HCT116 (cell line): ENCODE results near the gene ACOT7. TPM values are rescaled to one million over a fixed set of nuclear protein-coding genes. Genes with fewer than 3 reads are reported as not detected.

ENCODE experiments used
- ATAC-seq: fragments of 200-7000 bp; cut with Tn5 transposase; 2 replicates; pipeline ENCODE4 v1.9.1; 2020; ENCODE audit warnings: mild to moderate bottlenecking, moderate library complexity
- BruUV-seq: library from RNA; stranded (reverse); fragments of 400-500 nt; replicated peaks from 2 replicates; lab custom pipeline; 2021; lab: Mats Ljungman, UMichigan
- CTCF ChIA-PET: fragments of 300-600 bp; sonication (Branson Sonifier 250); formaldehyde crosslinking; loops from one replicate; lab custom pipeline; 2021; ENCODE audit warnings: antibody characterized with exemption; lab: Charles Lee
- POLR2A ChIA-PET: fragments of 300-600, 350-600 bp; sonication (Branson Sonifier 250); formaldehyde crosslinking; loops from one replicate; lab custom pipeline; 2021; ENCODE audit warnings: antibody characterized with exemption; lab: Charles Lee
- RAD21 ChIA-PET, 2 experiments: fragments of 300-600 bp; sonication (Branson Sonifier 250); formaldehyde crosslinking; loops; one replicate each; lab custom pipeline; 2023; ENCODE audit warnings: low total read pairs in 2 of 2; ENCODE audit not compliant: uncharacterized antibody in 2 of 2, unreplicated experiment in 2 of 2, low non-redundant PET in 1 of 2; lab: Charles Lee
- DNase-seq: peaks from one replicate; pipeline ENCODE4 v3.0.0-alpha.2; 2010; ENCODE audit warnings: low read depth, low spot score
- H2AFZ ChIP-seq: fragments of 200-600 bp; shearing (Covaris generic), sonication (generic); 2 replicates; pipeline ENCODE4 v1.6.1; 2017; ENCODE audit warnings: low read depth, mixed run types, mixed read lengths, antibody characterized with exemption, low read length; ENCODE audit not compliant: poor library complexity, severe bottlenecking
- H3K27ac ChIP-seq: 2 replicates; pipeline ENCODE4 v1.5.1; 2012; ENCODE audit warnings: low read depth, low read length
- H3K27me3 ChIP-seq: fragments of 200-600 bp; sonication (generic); 2 replicates; pipeline ENCODE4 v1.6.1; 2016; ENCODE audit warnings: mixed run types, low read length, mixed read lengths; ENCODE audit not compliant: insufficient read depth
- H3K36me3 ChIP-seq, 2 experiments: fragments of 200-500 bp in 1 of 2; fragments of 200-600 bp in 1 of 2; sonication (Bioruptor generic) in 1 of 2; sonication (generic) in 1 of 2; 2 replicates each; pipeline versions ENCODE4 v1.5.1 to v1.6.1; 2014 to 2016; ENCODE audit warnings: low read length in 2 of 2, inconsistent platforms in 1 of 2, mixed read lengths in 1 of 2, mixed run types in 1 of 2; ENCODE audit not compliant: insufficient read depth in 2 of 2, control insufficient read depth in 1 of 2
- H3K4me1 ChIP-seq, 2 experiments: fragments of 200-600 bp in 1 of 2; sonication (generic) in 1 of 2; 2 replicates each; pipeline versions ENCODE4 v1.5.1 to v1.6.1; 2012 to 2017; ENCODE audit warnings: low read length in 2 of 2, inconsistent platforms in 1 of 2, mild to moderate bottlenecking in 1 of 2, mixed read lengths in 1 of 2, mixed run types in 1 of 2, moderate library complexity in 1 of 2; ENCODE audit not compliant: insufficient read depth in 2 of 2, control insufficient read depth in 1 of 2
- H3K4me2 ChIP-seq: fragments of 200-600 bp; sonication (generic); 2 replicates; pipeline ENCODE4 v1.6.1; 2017; ENCODE audit warnings: mixed run types, low read length, mixed read lengths
- H3K4me3 ChIP-seq, 2 experiments: fragments of 200-600 bp in 1 of 2; sonication (generic) in 1 of 2; replicated peaks in 1 of 2; 2 replicates each; pipeline ENCODE4 v1.5.1; 2011 to 2016; ENCODE audit warnings: low read length in 2 of 2, control low read depth in 1 of 2, low read depth in 1 of 2, mild to moderate bottlenecking in 1 of 2, mixed read lengths in 1 of 2, mixed run types in 1 of 2
- H3K79me2 ChIP-seq: fragments of 200-600 bp; sonication (generic); 2 replicates; pipeline ENCODE4 v1.6.1; 2017; ENCODE audit warnings: mild to moderate bottlenecking, mixed run types, low read length, moderate library complexity, mixed read lengths; ENCODE audit not compliant: insufficient read depth
- H3K9ac ChIP-seq: fragments of 200-600 bp; sonication (generic); 2 replicates; pipeline ENCODE4 v1.6.1; 2016; ENCODE audit warnings: low read length, mixed read lengths
- H3K9me2 ChIP-seq: fragments of 200-600 bp; sonication (generic), shearing (Covaris generic); 2 replicates; pipeline ENCODE4 v1.6.1; 2017; ENCODE audit warnings: mixed run types, mild to moderate bottlenecking, moderate library complexity; ENCODE audit not compliant: insufficient read depth
- H3K9me3 ChIP-seq, 2 experiments: fragments of 200-500 bp in 1 of 2; fragments of 200-600 bp in 1 of 2; sonication (Bioruptor generic) in 1 of 2; sonication (generic) in 1 of 2; 2 replicates each; pipeline ENCODE4 v1.6.1; 2014 to 2017; ENCODE audit warnings: low read length in 2 of 2, mixed read lengths in 2 of 2, inconsistent platforms in 1 of 2, low read depth in 1 of 2, mild to moderate bottlenecking in 1 of 2, mixed run types in 1 of 2, moderate library complexity in 1 of 2; ENCODE audit not compliant: control insufficient read depth in 1 of 2, insufficient read depth in 1 of 2
- H4K20me1 ChIP-seq: fragments of 200-600 bp; sonication (generic), shearing (Covaris generic); 2 replicates; pipeline ENCODE4 v1.6.1; 2017; ENCODE audit warnings: mixed run types, mild to moderate bottlenecking, moderate library complexity; ENCODE audit not compliant: insufficient read depth
- ATF3 ChIP-seq: IDR thresholded peaks from 2 replicates; pipeline ENCODE4 v1.6.1; 2012
- CTCF ChIP-seq, 3 experiments: fragments of 200-600 bp in 1 of 3; sonication (generic) in 1 of 3; IDR thresholded peaks in 2 of 3; conservative IDR thresholded peaks in 1 of 3; 2 replicates each; pipeline ENCODE4 v1.5.1; 2012 to 2017; ENCODE audit warnings: low read depth in 2 of 3, low read length in 2 of 3, antibody characterized with exemption in 1 of 3, borderline replicate concordance in 1 of 3, control low read depth in 1 of 3, mild to moderate bottlenecking in 1 of 3, mixed read lengths in 1 of 3, mixed run types in 1 of 3, moderate library complexity in 1 of 3; ENCODE audit not compliant: insufficient read depth in 1 of 3
- EGR1 ChIP-seq: IDR thresholded peaks from 2 replicates; pipeline ENCODE4 v1.6.1; 2012; ENCODE audit warnings: low read depth
- EZH2phosphoT487 ChIP-seq: fragments of 200-600 bp; IDR thresholded peaks from 2 replicates; pipeline ENCODE4 v1.6.1; 2018; ENCODE audit warnings: antibody characterized with exemption, borderline replicate concordance
- FOSL1 ChIP-seq: IDR thresholded peaks from 2 replicates; pipeline ENCODE4 v1.6.1; 2012; ENCODE audit warnings: low read depth
- JUND ChIP-seq: IDR thresholded peaks from 2 replicates; pipeline ENCODE4 v1.6.1; 2012
- MAX ChIP-seq: IDR thresholded peaks from 2 replicates; pipeline ENCODE4 v1.6.1; 2012
- POLR2A ChIP-seq: IDR thresholded peaks from 2 replicates; pipeline ENCODE4 v1.7.0; 2011; ENCODE audit warnings: borderline replicate concordance; ENCODE audit not compliant: insufficient read depth, insufficient read length; ENCODE audit errors: extremely low read depth
- RAD21 ChIP-seq: IDR thresholded peaks from 2 replicates; pipeline ENCODE4 v1.6.1; 2012; ENCODE audit warnings: low read depth, mild to moderate bottlenecking
- SP1 ChIP-seq: IDR thresholded peaks from 2 replicates; pipeline ENCODE4 v1.6.1; 2012; ENCODE audit warnings: low read depth
- TCF7L2 ChIP-seq: IDR thresholded peaks from 2 replicates; pipeline ENCODE4 v1.7.0; 2011; ENCODE audit warnings: borderline replicate concordance, inconsistent platforms; ENCODE audit not compliant: insufficient read depth, insufficient read length; ENCODE audit errors: extremely low read depth
- ZBTB33 ChIP-seq: IDR thresholded peaks from 2 replicates; pipeline ENCODE4 v1.6.1; 2011; ENCODE audit warnings: mild to moderate bottlenecking, low read length, moderate library complexity; ENCODE audit not compliant: insufficient replicate concordance; ENCODE audit errors: extremely low read depth
- ZFX ChIP-seq: fragments of 450-650 bp; IDR thresholded peaks from 2 replicates; pipeline ENCODE4 v1.6.1; 2017
- intact Hi-C: fragments of 100-400 bp; cut with micrococcal nuclease; formaldehyde crosslinking; loops from 2 replicates; pipeline ENCODE4 v1.10.0; 2022
- total RNA-seq: library from RNA; stranded (reverse); gene quantifications from one replicate; pipeline ENCODE4 v1.2.1, GENCODE V29; 2021; ENCODE audit not compliant: unreplicated experiment

The ACOT7 gene
- total RNA-seq, 1 experiment from 2014 or later: 162 TPM

GRCh38 chr1:6352138-6352563 is 41.4 kb downstream of the ACOT7 start:
- no peaks in the 10 kb centered on the region for H3K9me2 ChIP-seq
- H3K27ac ChIP-seq: no peak overlapping the region; the same call in 1 of the 2 replicates
- peak overlapping the region; percentile 69; the same call in 1 of the 2 replicates for H3K4me2 ChIP-seq
- H3K79me2 ChIP-seq: peaks cover 61% of the 10 kb centered on the region
- no peaks in the 10 kb centered on the region for H3K27me3 ChIP-seq
- H4K20me1 ChIP-seq: no peaks in the 10 kb centered on the region
- no peak for DNase-seq
- TF ChIP-seq MAX (no peak), TCF7L2 (no peak), ZBTB33 (no peak), CTCF (IDR thresholded peaks at IDR 0.05 in 2 of 3, conservative IDR thresholded peaks at IDR 0.05 in 1 of 3; ENCODE audit: borderline replicate concordance in 1 of 3, insufficient read depth in 1 of 3, low read depth in 2 of 3, low read length in 2 of 3) (no peak), JUND (no peak), FOSL1 (no peak), ATF3 (no peak), EZH2phosphoT487 (no peak), EGR1 (no peak), RAD21 (no peak), ZFX (no peak), SP1 (no peak), POLR2A (no peak)
- ChIA-PET RAD21 (no interaction called here), POLR2A (no interaction called here), CTCF (no interaction called here)
- intact Hi-C loops: no loop called here
- peaks cover 35 to 55% of the 10 kb centered on the region in 2 experiments for H3K4me1 ChIP-seq
- no peak overlapping the region for H3K4me3 ChIP-seq
- H3K9ac ChIP-seq: no peak overlapping the region
- no peaks in the 10 kb centered on the region for H3K9me3 ChIP-seq
- no TSS peak for BruUV-seq
- no peak overlapping the region for H2AFZ ChIP-seq
- ATAC-seq: peak; percentile 48
- H3K36me3 ChIP-seq: no peaks in the 10 kb centered on the region; a peak in 1 of 4 replicates
